Spinal cord (tissue), 10 donors: Measurements from ENCODE around the gene IGHMBP2. TPM values are rescaled to one million over a fixed set of nuclear protein-coding genes. Genes with fewer than 3 reads are reported as not detected.

Experiments
- DNase-seq, 6 donors: peaks; one replicate each; pipeline versions ENCODE4 v3.0.0 to v3.0.0-alpha.2; 2013 to 2015; ENCODE audit warnings: low spot score in 6 of 6, low read depth in 4 of 6
- H3K27ac ChIP-seq: one replicate; pipeline ENCODE4 v1.5.1; 2013; ENCODE audit warnings: low read depth, low read length, control low read depth
- H3K27me3 ChIP-seq: one replicate; pipeline ENCODE4 v1.6.1; 2013; ENCODE audit warnings: low read length; ENCODE audit not compliant: control insufficient read depth, insufficient read depth
- H3K36me3 ChIP-seq: one replicate; pipeline ENCODE4 v1.6.1; 2013; ENCODE audit warnings: low read length; ENCODE audit not compliant: control insufficient read depth, insufficient read depth
- H3K4me1 ChIP-seq: one replicate; pipeline ENCODE4 v1.6.1; 2013; ENCODE audit warnings: low read length; ENCODE audit not compliant: control insufficient read depth, insufficient read depth
- H3K4me3 ChIP-seq: one replicate; pipeline ENCODE4 v1.5.1; 2013; ENCODE audit warnings: low read depth, low read length, control low read depth
- H3K9me3 ChIP-seq: one replicate; pipeline ENCODE4 v1.6.1; 2013; ENCODE audit warnings: low read length; ENCODE audit not compliant: control insufficient read depth, insufficient read depth
- WGBS: methylation state at CpG from one replicate; pipeline ENCODE4 v1.1.5; 2013; ENCODE audit warnings: missing lambda C conversion rate; ENCODE audit not compliant: insufficient coverage; 5-methylcytosine and 5-hydroxymethylcytosine counted together
- polyA plus RNA-seq, 2 donors: library from polyadenylated mRNA; unstranded; fragments of 120-200 nt; gene quantifications; one replicate each; pipeline ENCODE4 v1.2.1, GENCODE V29; 2013; ENCODE audit not compliant: insufficient read length in 2 of 2
- total RNA-seq, 2 donors: library from RNA; depleted of rRNA in 1 of 2; stranded (reverse); fragments of 120-200 nt in 1 of 2; fragments of >200 nt in 1 of 2; gene quantifications; one replicate each; pipeline versions ENCODE4 v1.2.3 to v1.2.4, GENCODE V29; 2013 to 2014
- donor health status: healthy.

Gene IGHMBP2
- total and polyA plus RNA-seq, 4 donors, result 11.4 to 28.1 (median 16.0) TPM

DNA sequence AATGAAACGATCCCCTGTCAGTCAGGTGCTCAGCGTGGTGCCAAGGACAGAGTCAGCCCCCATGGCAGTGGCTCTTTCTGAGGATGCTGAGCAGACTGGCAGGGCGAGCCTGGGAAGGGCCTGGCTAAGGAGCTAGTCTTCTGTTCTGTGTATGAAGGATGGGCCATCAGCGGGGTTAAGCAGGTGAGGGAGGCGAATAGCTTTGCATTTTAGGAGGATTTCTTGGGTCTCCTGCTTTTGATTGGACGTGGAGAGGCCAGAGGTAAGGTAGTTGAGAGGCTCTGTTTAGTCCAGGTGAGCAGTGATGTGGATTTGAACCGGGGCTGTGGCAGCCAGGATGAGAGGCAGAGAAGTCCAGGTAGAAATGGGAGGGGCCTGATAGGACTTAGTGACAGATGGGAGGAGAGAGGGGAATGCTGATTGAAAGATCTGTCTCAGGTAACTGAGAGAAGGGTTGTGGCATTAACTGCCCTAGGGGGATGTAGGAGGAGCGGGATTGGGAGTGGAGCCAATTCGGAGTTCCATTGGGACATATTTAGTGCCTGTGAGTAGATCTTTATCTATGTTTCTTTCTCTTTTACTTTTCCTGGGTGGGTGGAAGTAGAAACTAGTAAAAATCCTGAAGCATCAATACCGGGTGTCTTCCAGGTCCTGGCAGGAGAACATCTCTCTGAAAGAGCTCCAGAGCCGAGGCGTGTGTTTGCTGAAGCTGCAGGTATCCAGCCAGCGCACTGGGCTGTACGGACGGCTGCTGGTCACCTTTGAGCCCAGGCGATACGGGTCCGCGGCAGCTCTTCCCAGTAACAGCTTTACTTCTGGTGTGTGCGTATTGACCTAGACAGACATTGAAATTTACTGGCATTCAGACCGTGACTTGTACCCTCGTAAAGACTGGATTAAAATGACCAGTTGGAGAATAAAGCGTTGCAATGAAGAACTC, 2.0 kb downstream of the IGHMBP2 start:
- Histone ChIP-seq H3K27ac (no peak overlapping the region), H3K36me3 (peaks cover 37% of the 10 kb centered on the region), H3K4me3 (peak overlapping the region; percentile 0), H3K4me1 (peaks cover 17% of the 10 kb centered on the region), H3K27me3 (no peaks in the 10 kb centered on the region), H3K9me3 (no peaks in the 10 kb centered on the region)
- WGBS, result 92% methylated on average over 21 of the region's 23 CpGs
- no peak for DNase-seq

DNA sequence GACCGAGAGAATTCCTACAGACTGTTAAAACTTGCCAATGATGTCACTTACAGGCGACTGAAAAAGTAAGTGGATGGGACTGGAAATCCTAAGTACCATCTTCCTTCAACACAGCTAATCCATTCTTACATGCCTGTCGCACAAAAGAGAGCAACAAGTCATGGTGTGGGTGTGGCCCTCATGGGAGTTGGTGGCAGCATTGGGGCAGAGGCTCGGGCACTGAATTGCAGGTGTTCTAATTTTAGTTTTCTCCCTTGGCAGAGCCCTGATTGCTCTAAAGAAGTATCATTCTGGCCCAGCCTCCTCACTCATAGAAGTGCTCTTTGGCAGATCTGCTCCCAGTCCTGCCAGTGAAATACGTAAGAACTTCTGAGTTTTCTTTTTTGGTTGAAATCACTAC, 4.6 kb downstream of the IGHMBP2 start:
- Histone ChIP-seq H3K9me3 (no peaks in the 10 kb centered on the region), H3K4me3 (no peak overlapping the region), H3K36me3 (peaks cover 54% of the 10 kb centered on the region), H3K27ac (no peak overlapping the region), H3K27me3 (no peaks in the 10 kb centered on the region), H3K4me1 (peaks cover 14% of the 10 kb centered on the region)
- no peak for DNase-seq
- WGBS, result 90% methylated on average over 2 of the region's 5 CpGs

DNA sequence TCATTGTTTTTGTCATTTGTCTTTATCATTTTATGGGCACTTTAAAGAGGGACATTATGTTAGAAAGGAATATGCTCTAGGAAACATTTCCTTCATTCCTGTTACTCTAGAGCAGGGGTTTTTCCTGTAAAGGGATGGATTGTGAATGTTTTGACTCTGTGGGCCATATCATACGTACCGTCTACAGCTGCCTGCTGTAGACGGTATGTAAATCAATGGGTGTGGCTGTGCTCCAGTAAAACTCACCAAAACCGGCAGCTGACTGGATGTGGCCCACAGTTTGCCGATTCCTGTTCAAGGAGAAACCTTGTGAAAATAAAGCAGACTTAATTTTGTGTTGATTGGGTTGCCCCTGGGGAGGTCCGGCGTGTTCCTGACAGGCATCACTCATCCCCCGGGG, 7.3 kb downstream of the IGHMBP2 start:
- no peaks in the 10 kb centered on the region for H3K9me3 ChIP-seq
- H3K4me3 ChIP-seq, result no peak overlapping the region
- DNase-seq, result no peak
- no peaks in the 10 kb centered on the region for H3K27me3 ChIP-seq
- H3K36me3 ChIP-seq, result peaks cover 78% of the 10 kb centered on the region
- WGBS, result 88% methylated on average over 7 of the region's 8 CpGs
- no peaks in the 10 kb centered on the region for H3K4me1 ChIP-seq
- no peak overlapping the region for H3K27ac ChIP-seq

DNA sequence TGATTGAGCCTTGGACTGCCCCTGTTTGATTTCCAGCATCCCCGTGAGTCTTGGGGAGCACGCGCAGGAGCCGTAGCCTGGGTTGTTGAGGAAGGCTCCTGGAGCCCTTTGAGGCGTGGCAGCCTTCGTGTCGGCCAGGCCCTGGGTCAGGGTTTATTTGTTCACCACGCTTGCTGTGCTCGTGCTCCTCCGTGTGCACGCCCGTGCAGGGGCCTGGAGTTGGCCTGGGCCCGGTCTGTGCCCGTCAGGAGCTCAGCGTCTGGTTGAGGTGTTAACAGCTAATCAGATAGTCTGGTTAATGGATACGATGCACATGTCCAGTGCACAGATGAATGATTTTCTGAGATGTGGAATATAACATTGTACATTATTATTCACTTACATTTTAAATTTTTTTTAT, 8.0 kb downstream of the IGHMBP2 start:
- Histone ChIP-seq H3K9me3 (no peaks in the 10 kb centered on the region), H3K27ac (no peak overlapping the region), H3K4me3 (no peak overlapping the region), H3K27me3 (no peaks in the 10 kb centered on the region), H3K36me3 (peaks cover 84% of the 10 kb centered on the region), H3K4me1 (no peaks in the 10 kb centered on the region)
- no peak for DNase-seq
- WGBS, result 96% methylated on average over 12 of the region's 16 CpGs

DNA sequence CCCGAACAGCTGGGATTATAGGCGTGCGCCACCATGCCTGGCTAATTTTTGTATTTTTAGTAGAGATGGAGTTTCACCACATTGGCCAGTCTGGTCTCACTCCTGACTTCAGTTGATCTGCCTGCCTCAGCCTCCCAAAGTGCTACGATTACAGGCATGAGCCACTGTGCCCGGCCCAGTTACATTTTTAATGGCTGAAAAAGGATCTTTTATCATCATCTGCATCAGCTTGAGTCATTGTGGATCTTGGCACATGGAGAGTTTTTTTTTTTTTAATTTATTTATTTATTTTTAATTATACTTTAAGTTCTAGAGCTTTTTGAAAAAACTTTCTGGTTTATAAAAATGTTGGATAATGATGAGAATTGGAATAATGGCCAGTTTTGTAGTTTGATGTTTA, 8.6 kb downstream of the IGHMBP2 start:
- no peak for DNase-seq
- no peaks in the 10 kb centered on the region for H3K9me3 ChIP-seq
- no peaks in the 10 kb centered on the region for H3K4me1 ChIP-seq
- no peak overlapping the region for H3K4me3 ChIP-seq
- no peak overlapping the region for H3K27ac ChIP-seq
- H3K36me3 ChIP-seq, result peaks cover 84% of the 10 kb centered on the region
- H3K27me3 ChIP-seq, result no peaks in the 10 kb centered on the region
- no CpG with 5 or more reads among the region's 5 CpGs for WGBS

DNA sequence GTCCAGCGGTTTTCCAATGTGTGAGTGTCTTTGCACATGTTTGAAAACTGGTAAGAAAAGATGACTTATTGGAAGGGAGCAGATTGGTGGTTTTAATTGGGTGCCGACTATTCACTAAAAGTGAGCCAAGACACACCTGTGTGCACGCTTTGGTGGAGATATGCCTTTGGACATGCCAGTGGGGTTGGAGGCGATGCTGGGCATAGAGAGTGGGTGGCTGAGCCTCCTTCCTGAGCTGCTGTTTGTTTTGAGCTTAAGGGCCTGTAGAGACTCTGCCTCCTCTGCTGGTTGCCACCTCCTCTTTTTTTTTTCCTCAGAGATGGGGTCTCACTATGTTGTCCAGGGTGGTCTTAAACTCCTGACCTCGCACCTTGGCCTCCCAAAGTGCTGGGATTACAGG, 9.5 kb downstream of the IGHMBP2 start:
- whole genome bisulfite sequencing, result 98% methylated on average over 5 of the region's 5 CpGs

DNA sequence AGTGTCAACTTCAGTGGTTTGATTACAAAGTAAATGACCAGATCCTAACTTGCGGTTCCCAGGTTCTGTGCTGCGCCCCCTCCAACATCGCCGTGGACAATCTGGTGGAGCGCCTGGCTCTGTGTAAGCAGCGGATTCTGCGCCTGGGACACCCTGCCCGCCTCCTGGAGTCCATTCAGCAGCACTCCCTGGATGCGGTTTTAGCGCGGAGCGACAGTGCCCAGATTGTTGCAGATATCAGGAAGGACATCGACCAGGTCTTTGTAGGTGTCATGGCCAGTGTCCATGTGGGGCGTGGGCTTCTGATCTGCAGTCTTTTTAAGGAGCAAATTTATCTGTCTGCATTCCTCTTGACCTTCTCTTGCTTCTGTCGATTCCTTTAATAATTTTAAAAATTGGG, 11.1 kb downstream of the IGHMBP2 start:
- no peaks in the 10 kb centered on the region for H3K9me3 ChIP-seq
- H3K36me3 ChIP-seq, result peaks cover 81% of the 10 kb centered on the region
- over 99% methylated on average over 14 of the region's 15 CpGs for WGBS
- no peak overlapping the region for H3K27ac ChIP-seq
- no peaks in the 10 kb centered on the region for H3K4me1 ChIP-seq
- no peaks in the 10 kb centered on the region for H3K27me3 ChIP-seq
- H3K4me3 ChIP-seq, result no peak overlapping the region
- DNase-seq, result no peak

More for the DNA sequence above, 9.5 kb downstream of the IGHMBP2 start:
- no peak for DNase-seq
- no peaks in the 10 kb centered on the region for H3K9me3 ChIP-seq
- peaks cover 81% of the 10 kb centered on the region for H3K36me3 ChIP-seq
- H3K4me3 ChIP-seq, result no peak overlapping the region
- no peaks in the 10 kb centered on the region for H3K4me1 ChIP-seq
- H3K27me3 ChIP-seq, result no peaks in the 10 kb centered on the region
- no peak overlapping the region for H3K27ac ChIP-seq

DNA sequence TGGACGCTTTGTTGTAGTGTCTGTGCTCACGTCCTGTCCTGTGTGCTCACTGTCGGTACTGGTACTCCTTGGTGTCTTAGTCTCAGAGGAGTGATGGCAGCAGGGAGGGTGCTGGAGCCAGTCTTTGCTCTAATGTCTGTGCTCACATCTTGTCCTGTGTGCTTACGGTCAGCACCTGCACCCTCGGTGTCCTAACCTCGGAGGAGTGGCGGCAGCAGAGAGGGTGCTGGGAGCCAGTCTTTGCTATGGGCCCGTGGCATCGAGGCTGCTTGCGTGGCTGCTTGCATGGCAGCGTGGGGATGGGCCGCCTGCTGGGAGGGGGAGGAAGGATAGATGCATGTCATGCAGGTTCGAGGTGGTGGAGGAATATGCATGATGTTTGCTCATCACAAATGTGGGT, 12.7 kb downstream of the IGHMBP2 start:
- Histone ChIP-seq H3K9me3 (no peaks in the 10 kb centered on the region), H3K27ac (no peak overlapping the region), H3K36me3 (peaks cover 74% of the 10 kb centered on the region), H3K27me3 (no peaks in the 10 kb centered on the region), H3K4me1 (no peaks in the 10 kb centered on the region), H3K4me3 (no peak overlapping the region)
- no peak for DNase-seq
- 95% methylated on average over 12 of the region's 13 CpGs for WGBS

DNA sequence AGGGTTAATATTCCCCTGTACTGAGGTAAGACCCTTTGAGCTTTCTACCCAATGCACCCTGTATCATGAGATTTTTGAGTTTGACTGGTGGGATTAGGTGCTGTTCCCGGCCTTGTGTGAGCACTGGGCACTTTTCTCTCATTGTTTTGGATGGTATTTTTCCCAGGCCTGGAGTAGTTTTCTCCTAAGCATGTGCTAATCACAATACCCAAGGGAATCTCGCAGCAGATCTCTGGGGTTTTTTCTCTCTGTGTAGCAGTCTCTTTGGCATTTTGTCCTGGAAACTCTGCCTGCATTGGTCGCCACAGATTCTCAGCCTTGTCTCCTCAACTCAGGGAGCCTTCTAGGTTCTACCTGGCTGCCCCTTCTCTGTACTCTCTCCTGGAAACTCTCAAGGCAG, 19.9 kb downstream of the IGHMBP2 start:
- Histone ChIP-seq H3K36me3 (peaks cover 50% of the 10 kb centered on the region), H3K4me1 (no peaks in the 10 kb centered on the region), H3K27me3 (no peaks in the 10 kb centered on the region), H3K9me3 (peaks cover 8% of the 10 kb centered on the region), H3K27ac (no peak overlapping the region), H3K4me3 (no peak overlapping the region)
- WGBS, result 100% methylated on average over 3 of the region's 3 CpGs
- DNase-seq, result no peak
